Measurements from ENCODE around the gene SYNE1. TPM values are rescaled to one million over a fixed set of nuclear protein-coding genes. Genes with fewer than 3 reads are reported as not detected.

SYNE1 gene
- total and polyA plus RNA-seq, 2 of the 8 experiments (the other 6 are each of a cell fraction or from before 2014, with no cell fraction given) = 2.8 to 5.5 TPM

DNA sequence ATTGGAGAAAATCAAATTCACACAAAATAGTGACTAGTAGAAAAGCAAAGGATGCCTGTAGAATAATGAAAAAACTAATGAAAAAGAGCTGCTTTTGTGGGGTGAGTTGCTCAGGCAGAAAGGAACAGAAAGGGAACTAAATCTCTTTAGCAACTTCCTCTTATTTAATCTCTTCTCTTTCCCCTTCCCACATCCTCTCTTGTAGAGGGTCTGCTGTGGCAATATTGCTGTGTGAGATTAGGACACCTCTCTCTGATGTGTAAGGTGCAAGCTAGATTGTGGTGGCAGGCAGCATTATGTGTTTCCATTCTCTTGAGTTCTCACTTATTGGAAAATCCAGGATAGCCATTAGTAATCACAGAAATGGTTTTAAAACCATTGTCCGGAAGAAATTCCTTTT lies 49.7 kb downstream of the SYNE1 start (continued):
- TF ChIP-seq CHD7 (IDR thresholded peaks at IDR 0.05; ENCODE audit: insufficient replicate concordance, low read length) (no peak), BRCA1 (IDR thresholded peaks at IDR 0.05; ENCODE audit: low read depth, low read length) (no peak), ATF2 (IDR thresholded peaks at IDR 0.05; ENCODE audit: low read length) (no peak), CBX8 (IDR thresholded peaks at IDR 0.05; ENCODE audit: borderline replicate concordance, low read depth, low read length) (no peak), GABPA (IDR thresholded peaks at IDR 0.05; ENCODE audit: borderline replicate concordance, insufficient read depth, low read length) (no peak), MAFK (IDR thresholded peaks at IDR 0.05; ENCODE audit: low read depth, low read length) (no peak), CEBPB (IDR thresholded peaks at IDR 0.05; ENCODE audit: low read depth, low read length) (no peak), BACH1 (IDR thresholded peaks at IDR 0.05; ENCODE audit: low read length) (no peak)
- TF ChIP-seq, protein P1, sequence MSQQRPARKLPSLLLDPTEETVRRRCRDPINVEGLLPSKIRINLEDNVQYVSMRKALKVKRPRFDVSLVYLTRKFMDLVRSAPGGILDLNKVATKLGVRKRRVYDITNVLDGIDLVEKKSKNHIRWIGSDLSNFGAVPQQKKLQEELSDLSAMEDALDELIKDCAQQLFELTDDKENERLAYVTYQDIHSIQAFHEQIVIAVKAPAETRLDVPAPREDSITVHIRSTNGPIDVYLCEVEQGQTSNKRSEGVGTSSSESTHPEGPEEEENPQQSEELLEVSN (IDR thresholded peaks at IDR 0.05) = no peak

Data from H1 (cell line).